Activated CD8-positive, alpha-beta T cell treated with anti-CD3 and anti-CD28 coated beads, Interleukin-2, amount 10 ng/mL, durations not matched to agents 7 days and 5 days (primary cell): ENCODE results near the gene MLC1. TPM values are rescaled to one million over a fixed set of nuclear protein-coding genes. Genes with fewer than 3 reads are reported as not detected.
A peak's percentile ranks its signal among the peaks of the same experiment; 100 is the strongest.

Experiments used
- ATAC-seq: fragments of 150-1000 bp; cut with Tn5 transposase; one replicate; pipeline ENCODE4 v1.10.0; 2021; ENCODE audit warnings: moderate library complexity
- CTCF ChIA-PET: fragments of 350-600 bp; sonication (Branson Sonifier 250); formaldehyde crosslinking; loops from one replicate; lab custom pipeline; 2021; ENCODE audit warnings: antibody characterized with exemption; lab: Charles Lee
- POLR2A ChIA-PET: fragments of 350-600 bp; sonication (Branson Sonifier 250); formaldehyde crosslinking; loops from one replicate; lab custom pipeline; 2021; ENCODE audit warnings: antibody characterized with exemption; lab: Charles Lee
- DNase-seq: peaks from one replicate; pipeline ENCODE4 v3.0.0-alpha.2; 2020
- H3K27ac Mint-ChIP-seq: one replicate; pipeline ENCODE4 v1.8.0; 2021; ENCODE audit warnings: mild to moderate bottlenecking, mixed read lengths
- H3K27me3 Mint-ChIP-seq: one replicate; pipeline ENCODE4 v1.8.0; 2021; ENCODE audit warnings: low read depth, mixed read lengths
- H3K36me3 Mint-ChIP-seq: one replicate; pipeline ENCODE4 v1.8.0; 2021; ENCODE audit warnings: low read depth, mixed read lengths
- H3K4me1 Mint-ChIP-seq: one replicate; pipeline ENCODE4 v1.8.0; 2021; ENCODE audit warnings: low read depth, mixed read lengths
- H3K4me3 Mint-ChIP-seq: one replicate; pipeline ENCODE4 v1.8.0; 2021; ENCODE audit warnings: mild to moderate bottlenecking, mixed read lengths
- H3K9me3 Mint-ChIP-seq: one replicate; pipeline ENCODE4 v1.8.0; 2022; ENCODE audit warnings: mixed read lengths; ENCODE audit not compliant: insufficient read depth
- total RNA-seq, 2 experiments: library from RNA; stranded (reverse); gene quantifications; one replicate each; pipeline ENCODE4 v1.2.3, GENCODE V29; 2021

The MLC1 gene
- total RNA-seq, 2 experiments from 2014 or later = 8.3 to 9.4 TPM

DNA sequence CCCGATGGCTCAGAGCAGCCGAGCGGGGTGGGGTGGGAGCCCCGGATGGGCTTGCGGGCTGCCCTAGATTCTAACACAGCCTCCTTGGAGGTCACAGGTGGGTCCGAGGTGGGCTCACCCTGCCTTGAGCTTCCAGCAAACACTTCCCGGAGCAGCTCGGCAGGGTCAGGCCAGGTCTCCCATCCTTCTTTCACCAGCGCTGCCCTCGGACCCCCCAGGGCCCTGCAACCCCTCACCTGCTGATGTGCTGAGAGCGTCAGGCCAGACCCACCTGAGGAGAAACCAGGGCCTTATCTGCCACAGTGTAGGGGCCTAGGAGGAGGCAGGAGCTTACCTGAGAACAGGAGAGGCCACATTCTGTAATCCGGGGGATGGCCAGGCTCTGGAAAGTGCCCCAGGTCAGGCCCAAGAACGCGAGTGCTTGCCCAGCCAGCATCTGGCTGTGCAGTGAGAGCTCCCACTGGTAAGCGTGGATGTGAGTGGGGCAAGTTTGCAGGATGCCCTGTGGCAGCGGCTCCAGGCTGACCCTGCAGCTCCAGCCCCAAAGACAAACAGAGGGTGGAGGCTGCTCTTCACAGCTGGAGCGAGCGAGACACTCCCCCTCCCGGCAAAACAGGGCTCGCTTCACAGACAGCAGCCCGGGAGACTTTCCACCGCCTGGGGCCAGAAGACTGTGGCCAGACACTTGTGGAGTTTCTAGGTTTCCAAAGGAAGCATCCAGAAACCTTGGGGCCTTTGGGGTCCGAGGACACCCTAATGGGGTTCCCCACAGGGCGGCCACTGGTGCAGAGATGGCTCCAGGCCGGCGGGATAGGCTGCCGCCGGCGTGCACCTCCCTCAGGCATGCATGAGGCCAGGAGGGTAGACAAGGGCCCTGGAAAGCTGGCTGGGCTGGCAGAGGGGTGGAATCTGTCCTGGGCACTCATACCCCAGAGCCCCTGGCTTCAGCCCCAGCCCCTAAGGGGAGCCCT, 72.7 kb downstream of the MLC1 start, which contains the start of gene IL17REL:
Gene IL17REL (minus strand): TSS at position 555 of the 971 bp plus-strand sequence. CDS start 119 bp downstream, at position 436.
- Mint-ChIP-seq H3K4me1 (peaks cover 21% of the 10 kb centered on the region), H3K27ac (no peak within 1 kb of the TSS), H3K36me3 (no peaks in the 10 kb centered on the region), H3K4me3 (no peak within 1 kb of the TSS), H3K9me3 (no peaks in the 10 kb centered on the region), H3K27me3 (peaks cover 14% of the 10 kb centered on the region)
- POLR2A ChIA-PET = no interaction called here
- ATAC-seq (no peak), DNase-seq (no peak)
- CTCF ChIA-PET = interaction anchor here (1.1 to 1.4 kb wide), 2 partner anchors 18 to 82 kb away, joined by 3 to 4 read pairs; no protein-coding TSS in a partner anchor

DNA sequence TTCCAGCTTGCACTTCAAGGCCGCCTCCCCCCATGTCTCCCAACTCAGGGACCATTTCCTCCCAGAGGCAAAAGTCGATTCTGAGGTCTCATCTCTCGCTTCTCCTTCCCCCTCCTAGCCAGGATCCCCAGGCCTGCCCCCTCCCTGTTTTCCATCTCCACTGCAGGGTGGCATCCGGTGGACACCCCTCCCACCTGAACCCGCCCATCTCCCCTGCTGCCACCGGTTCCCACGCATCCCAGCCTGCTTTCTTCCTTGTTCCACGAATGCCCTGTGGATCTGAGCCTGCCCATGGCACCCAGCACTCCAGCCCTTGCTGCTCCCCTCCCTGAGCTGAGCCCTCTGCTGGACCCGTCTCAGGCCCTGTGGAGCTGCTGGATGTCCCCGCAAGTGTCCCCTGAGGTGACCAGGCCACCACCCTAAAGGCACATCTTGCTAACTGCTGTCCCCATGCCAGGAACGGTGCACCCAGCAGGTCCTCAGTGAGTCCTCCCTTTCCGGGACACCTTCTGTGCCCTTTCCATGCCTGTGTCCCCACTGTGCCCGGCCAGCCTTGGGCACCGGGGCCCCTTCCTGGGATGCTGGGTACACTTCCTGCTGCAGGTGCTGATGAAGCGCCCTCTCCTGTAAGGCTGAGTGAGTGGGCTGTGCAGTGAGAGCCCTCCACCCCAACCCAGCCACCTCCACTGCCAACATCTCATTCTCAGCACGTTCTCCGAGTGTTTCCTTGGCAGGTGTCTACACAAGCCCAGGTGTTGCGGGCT, 73.6 kb downstream of the MLC1 start:
- Mint-ChIP-seq H3K27me3 (peaks cover 14% of the 10 kb centered on the region), H3K36me3 (no peaks in the 10 kb centered on the region), H3K9me3 (no peaks in the 10 kb centered on the region), H3K27ac (no peak overlapping the region), H3K4me1 (peaks cover 14% of the 10 kb centered on the region), H3K4me3 (no peak overlapping the region)
- DNase-seq (no peak), ATAC-seq (no peak)
- POLR2A ChIA-PET = no interaction called here
- CTCF ChIA-PET = interaction anchor here (1.1 kb wide), 1 partner anchor 19 kb away, joined by 3 read pairs; no protein-coding TSS in a partner anchor

DNA sequence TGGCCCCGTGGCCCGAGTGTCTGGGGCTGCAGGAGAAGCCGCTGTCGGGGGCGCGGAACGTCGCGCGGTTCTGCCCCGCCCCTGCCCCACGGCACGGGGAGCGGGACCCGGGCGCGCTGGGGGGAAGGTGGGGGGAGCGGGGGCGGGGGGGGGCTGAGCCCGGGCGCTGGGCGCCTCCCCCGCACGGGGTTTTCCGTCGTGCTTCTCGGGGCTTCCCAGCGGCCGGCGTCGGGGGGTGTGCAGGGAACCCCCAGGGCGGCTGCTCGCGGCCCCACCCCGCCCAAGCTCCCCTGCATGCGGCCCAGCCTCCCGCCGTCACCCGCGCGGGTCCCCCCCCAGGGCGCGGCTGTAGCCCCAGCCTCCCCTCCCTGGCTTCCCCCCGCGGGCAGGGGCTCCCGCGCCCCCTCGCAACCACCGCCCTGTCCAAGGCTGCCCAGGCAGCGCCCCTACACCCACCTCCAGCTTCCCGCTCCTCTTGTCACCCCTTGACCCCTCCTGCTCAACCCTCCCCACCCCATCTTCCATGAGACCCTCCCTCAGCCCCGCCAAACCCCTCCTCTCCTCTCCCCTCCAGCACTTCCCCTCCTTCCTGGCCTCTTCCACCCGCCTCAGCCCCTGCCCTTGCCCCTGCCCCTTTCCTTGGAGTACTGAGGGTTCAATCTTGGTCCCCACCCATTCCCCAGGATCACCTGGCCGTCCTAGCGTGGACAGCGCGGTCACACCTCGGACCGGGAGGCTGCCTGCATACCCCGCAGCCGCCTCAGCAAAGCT, 74.4 kb downstream of the MLC1 start:
- no peaks in the 10 kb centered on the region for H3K9me3 Mint-ChIP-seq
- H3K4me1 Mint-ChIP-seq = peaks cover 8% of the 10 kb centered on the region
- H3K4me3 Mint-ChIP-seq = no peak overlapping the region
- no peaks in the 10 kb centered on the region for H3K36me3 Mint-ChIP-seq
- CTCF ChIA-PET = no interaction called here
- peak; percentile 14 for ATAC-seq
- H3K27me3 Mint-ChIP-seq = peaks cover 14% of the 10 kb centered on the region
- H3K27ac Mint-ChIP-seq = no peak overlapping the region
- DNase-seq = no peak
- POLR2A ChIA-PET = no interaction called here

DNA sequence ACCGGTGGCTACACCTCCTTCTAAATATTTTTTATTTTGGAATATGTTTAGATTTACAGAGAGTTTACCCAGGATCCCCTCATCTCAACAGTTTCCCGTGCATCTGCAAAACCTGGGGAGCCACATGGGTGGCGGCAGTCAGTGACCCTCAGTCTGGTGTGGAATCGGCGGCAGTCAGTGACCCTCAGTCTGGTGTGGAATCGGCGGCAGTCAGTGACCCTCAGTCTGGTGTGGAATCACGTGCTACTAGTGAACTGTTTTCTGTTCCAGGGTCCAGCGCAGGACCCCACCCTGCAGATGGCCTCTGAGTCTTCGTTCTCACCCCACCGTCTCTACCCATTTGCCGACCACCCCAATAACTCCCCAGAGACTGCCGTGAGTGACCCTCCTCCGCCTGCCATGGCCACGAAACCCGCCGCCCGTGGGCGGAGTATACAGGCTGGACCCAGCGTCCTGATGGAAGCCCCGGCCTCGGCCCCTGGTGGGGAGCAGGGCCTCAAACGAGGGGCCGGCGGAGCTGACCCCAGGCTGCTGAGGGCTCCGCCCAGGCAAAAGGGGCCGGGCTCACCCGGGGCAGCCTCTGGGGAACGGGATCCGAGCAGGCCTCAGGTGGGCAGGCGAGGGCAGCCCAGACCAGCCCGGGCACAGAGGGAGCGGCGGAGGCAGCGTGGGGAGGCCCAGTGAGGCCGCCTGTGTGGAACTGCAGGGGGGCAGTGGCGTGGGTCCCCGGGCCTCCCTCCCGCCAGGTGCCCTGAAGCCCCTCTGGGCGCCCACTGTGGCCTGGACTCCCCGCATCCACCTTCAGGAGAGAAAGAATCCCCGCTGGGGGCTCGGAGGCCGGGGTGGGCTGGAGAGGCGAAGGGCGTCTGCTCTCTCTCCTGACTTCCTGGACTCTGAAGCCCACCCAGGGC, 75.2 kb downstream of the MLC1 start:
- Mint-ChIP-seq H3K9me3 (no peaks in the 10 kb centered on the region), H3K27ac (no peak overlapping the region), H3K36me3 (no peaks in the 10 kb centered on the region), H3K27me3 (peaks cover 16% of the 10 kb centered on the region), H3K4me3 (no peak overlapping the region), H3K4me1 (peaks cover 7% of the 10 kb centered on the region)
- ChIA-PET POLR2A (no interaction called here), CTCF (no interaction called here)
- no peak for DNase-seq
- ATAC-seq = no peak

Other genes starting within 250 kb of the MLC1 start
- gene ZBED4, start 231.6 kb downstream of the MLC1 start, total RNA-seq = 10 to 100 TPM; 19.4 to 19.6 TPM
- 10 to 100 TPM; 16.3 to 17.4 TPM for gene ALG12, start 167.0 kb downstream of the MLC1 start, total RNA-seq
- 10 to 100 TPM; 58.0 to 58.1 TPM for gene CRELD2, start 166.8 kb downstream of the MLC1 start, total RNA-seq
- gene PIM3, start 124.7 kb downstream of the MLC1 start, total RNA-seq = 10 to 100 TPM; 45.1 to 45.7 TPM
- gene IL17REL, start 72.7 kb downstream of the MLC1 start, total RNA-seq = not detected
- gene TTLL8, start 27.1 kb downstream of the MLC1 start, total RNA-seq = not detected
- not detected for gene MOV10L1, start 4.6 kb upstream of the MLC1 start, total RNA-seq
- gene PANX2, start 85.3 kb upstream of the MLC1 start, total RNA-seq = under 1 TPM in 1 of 2 experiments, not detected in 1; 0.10 TPM
- 100 to 1,000 TPM; 115 to 129 TPM for gene TRABD, start 100.5 kb upstream of the MLC1 start, total RNA-seq
- gene SELENOO, start 115.6 kb upstream of the MLC1 start, total RNA-seq = 10 to 100 TPM; 23.6 to 24.4 TPM
- gene TUBGCP6, start 159.6 kb upstream of the MLC1 start, total RNA-seq = 10 to 100 TPM; 53.2 to 58.1 TPM
- 10 to 100 TPM; 71.4 to 75.9 TPM for gene HDAC10, start 165.8 kb upstream of the MLC1 start, total RNA-seq
- 1 to 10 TPM; 4.8 to 5.3 TPM for gene MAPK12, start 176.3 kb upstream of the MLC1 start, total RNA-seq
- gene MAPK11, start 185.0 kb upstream of the MLC1 start, total RNA-seq = 10 to 100 TPM; 10.4 to 11.8 TPM
- 10 to 100 TPM; 48.4 to 49.9 TPM for gene PLXNB2, start 222.2 kb upstream of the MLC1 start, total RNA-seq
- 1 to 10 TPM; 6.0 to 7.0 TPM for gene DENND6B, start 241.6 kb upstream of the MLC1 start, total RNA-seq